GM21526 (cell line): ENCODE measurements around the gene FGFRL1.
"Not testable (repeated sequence)": the region's sequence is repeated elsewhere in the genome, so short reads cannot be mapped to it uniquely, and the experiment has no call there.

ENCODE experiments used
- ATAC-seq: cut with Tn5 transposase; IDR thresholded peaks from one replicate; pipeline ENCODE4 v1.9.1; 2021; ENCODE audit warnings: moderate library complexity; ENCODE audit not compliant: unreplicated experiment, low FRiP score

Gene FGFRL1

DNA sequence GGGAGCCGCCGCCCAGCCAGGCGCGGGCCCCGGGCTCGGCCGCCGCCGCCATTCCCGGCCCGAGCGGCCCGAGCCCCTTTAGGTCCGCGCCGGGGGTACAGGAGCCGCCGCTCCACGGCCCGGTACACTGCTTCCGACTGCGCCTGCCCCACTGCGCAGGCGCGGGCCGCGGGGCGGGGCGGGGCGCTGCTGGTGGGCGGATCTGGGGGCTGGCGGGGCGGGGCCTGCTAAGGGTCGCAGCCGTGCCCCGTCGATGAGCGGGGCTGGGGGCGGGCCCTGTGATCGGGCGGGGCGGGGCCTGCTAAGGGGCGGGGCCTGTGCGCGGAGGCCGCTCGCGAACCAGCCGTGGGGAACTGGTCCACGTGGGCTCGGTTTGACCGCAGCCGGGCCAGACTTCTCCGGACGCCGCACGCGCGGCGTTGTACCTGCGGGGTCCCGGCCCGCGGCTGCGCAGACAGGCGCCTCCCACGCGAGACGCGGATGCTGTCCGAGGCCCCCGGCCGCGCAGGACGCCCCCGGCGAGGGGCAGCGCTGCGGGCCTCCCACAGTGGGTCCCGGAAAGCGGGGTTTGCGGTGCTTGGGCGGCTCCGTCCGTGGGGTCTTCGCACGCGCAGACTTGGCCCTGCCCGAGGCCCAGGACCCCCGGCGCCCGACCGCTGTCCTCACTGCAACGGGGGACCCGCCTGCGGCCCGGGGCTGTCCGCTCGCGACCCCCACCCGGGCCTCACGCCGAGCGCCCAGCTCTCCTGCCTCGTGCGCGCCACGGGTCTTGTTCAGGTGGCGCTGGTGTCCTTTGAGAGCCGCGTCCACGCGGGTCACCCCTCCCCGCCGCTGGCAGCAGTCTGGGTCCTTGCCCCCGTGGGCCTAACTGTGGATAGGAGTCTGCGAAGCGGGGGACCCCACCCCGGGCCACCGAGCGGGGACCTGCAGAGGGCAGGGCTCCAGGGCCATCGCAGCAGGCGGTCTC lies 37.7 kb upstream of the FGFRL1 start, which contains the start of gene DGKQ:
Gene DGKQ (minus strand): TSS at position 139 of the 967 bp plus-strand sequence. CDS start 87 bp downstream, at position 52.
- ATAC-seq: peak; percentile 50

DNA sequence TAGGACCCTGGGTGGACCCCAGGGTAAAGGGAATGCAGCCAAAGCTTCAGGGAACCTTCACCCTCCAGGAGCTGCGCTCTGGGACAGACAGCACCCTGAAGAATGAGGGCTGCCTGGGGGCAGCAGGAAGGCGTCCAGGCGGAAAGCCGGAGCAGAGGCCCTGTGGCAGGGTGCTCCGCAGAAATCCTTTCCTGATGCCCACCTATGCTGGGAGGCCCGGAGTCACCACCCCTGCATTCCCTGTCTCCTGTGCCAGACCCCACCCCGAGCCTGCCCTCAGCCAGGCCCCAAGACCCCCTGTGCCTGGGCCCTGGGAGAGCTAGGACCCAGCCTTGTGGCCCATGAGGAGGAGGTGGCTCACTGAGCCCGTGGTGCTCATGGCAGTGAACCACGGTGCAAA lies 36.8 kb upstream of the FGFRL1 start:
- ATAC-seq: no peak

DNA sequence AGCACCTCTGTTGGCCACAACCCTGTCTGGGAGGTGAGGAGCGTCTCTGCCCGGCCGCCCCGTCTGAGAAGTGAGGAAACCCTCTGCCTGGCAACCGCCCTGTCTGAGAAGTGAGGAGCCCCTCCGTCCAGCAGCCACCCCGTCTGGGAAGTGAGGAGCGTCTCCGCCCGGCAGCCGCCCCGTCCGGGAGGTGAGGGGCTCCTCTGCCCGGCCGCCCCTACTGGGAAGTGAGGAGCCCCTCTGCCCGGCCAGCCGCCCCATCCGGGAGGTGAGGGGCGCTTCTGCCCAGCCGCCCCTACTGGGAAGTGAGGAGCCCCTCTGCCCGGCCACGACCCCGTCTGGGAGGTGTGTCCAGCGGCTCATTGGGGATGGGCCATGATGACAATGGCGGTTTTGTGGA lies 35.4 kb upstream of the FGFRL1 start:
- not testable (repeated sequence) for ATAC-seq

DNA sequence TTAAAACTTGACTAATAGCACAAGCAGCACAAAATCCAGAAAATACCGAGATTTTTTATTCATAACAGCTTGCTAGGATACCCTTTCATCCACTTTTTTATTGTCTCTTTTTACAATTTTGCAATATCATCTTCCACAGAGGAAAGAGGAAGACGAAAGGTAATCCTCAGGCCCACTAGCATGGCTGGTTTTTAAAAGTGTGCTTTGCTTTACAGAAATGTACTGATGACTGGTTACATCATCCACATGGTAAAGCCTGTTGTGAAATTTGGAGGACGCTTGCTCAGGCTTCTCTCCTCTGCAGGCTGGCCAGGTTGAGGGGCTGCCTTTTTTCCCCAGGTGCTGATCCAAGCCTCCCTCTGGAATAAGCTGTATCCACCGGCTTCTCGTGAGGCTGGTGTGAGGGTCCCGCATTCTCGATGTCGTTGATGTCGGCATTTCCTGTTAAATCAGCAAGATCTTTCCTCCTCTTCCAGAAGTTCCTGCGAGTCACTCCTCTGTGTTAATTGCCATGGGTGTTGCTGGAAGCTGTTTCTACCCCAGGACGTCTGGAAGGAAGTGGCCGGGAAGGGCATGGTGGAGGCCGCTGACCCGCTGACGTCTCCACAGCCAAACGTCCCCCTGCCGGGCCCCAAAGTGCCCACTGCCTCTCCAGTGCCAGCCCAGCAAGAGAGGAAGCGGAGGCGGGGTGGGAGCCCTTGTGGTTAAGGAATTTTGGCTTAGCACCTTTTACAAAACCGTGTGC lies 32.3 kb upstream of the FGFRL1 start:
- no peak for ATAC-seq

DNA sequence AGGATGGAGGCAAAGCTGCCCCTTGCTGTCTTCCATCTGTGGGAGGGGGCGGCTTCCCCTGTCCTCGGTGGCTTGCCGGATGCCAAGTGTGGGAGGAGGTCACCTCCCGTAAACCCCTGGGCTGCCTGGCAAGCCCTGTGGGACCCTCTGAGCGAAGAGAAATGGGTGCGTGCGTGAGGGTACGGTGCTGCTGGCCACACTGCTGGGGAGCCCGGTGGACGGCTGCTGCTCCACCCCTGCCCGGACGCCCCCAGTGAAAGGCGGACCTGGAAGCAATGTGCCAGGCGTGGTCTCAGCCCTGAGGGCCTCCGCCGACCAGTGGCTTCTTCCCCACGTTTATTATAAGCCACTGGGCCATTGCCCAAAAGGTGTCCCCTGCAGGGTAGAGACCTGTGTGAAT lies 29.1 kb upstream of the FGFRL1 start:
- no peak for ATAC-seq

DNA sequence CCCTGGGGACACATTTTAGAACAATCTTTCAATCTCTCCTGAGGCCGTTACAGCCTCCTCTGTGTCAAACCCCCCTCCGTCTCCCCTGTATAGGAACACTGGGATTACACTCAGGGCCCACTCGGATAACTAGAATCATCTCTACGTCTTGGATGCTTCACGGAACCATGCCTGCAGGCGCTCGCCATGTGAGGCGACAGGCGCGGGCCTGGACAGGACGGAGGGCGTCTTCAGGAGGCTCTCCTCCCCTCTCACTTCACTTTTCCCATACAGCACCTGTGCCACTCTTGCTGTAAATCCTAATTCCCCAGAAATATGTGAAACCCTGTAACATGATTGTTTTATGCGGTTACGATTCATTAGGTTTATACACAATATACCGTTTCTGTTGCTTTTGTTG lies 28.6 kb upstream of the FGFRL1 start:
- ATAC-seq: no peak

DNA sequence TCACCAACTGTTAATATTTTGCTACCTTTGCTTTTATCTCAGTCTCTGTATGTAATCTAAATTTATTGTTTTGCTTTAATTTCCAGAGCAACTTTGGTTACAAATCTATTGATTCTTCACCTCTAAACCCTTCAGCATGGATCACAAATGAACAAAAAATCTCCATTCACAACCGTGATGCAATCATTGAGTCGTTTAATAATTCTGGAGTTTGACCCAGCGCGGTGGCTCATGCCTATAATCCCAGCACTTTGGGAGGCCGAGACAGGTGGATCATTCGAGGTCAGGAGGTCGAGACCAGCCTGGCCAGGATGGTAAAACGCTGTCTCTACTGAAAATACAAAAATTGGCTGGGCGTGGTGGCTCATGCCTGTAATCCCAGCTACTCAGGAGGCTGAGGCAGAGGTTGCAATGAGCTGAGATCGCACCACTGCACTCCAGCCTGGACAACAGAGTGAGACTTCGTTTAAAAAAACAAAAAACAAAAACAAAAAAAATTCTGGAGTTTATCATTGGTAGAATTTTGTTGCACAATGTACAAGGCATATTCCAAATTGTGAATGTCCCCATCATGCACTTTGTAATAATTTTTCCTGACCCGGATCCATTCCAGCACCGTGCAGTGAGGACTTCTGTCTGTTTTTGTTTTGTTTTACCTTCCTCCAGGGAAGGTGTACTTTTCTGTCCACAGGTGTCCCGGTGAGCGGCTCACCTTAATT lies 26.9 kb upstream of the FGFRL1 start:
- no peak for ATAC-seq

DNA sequence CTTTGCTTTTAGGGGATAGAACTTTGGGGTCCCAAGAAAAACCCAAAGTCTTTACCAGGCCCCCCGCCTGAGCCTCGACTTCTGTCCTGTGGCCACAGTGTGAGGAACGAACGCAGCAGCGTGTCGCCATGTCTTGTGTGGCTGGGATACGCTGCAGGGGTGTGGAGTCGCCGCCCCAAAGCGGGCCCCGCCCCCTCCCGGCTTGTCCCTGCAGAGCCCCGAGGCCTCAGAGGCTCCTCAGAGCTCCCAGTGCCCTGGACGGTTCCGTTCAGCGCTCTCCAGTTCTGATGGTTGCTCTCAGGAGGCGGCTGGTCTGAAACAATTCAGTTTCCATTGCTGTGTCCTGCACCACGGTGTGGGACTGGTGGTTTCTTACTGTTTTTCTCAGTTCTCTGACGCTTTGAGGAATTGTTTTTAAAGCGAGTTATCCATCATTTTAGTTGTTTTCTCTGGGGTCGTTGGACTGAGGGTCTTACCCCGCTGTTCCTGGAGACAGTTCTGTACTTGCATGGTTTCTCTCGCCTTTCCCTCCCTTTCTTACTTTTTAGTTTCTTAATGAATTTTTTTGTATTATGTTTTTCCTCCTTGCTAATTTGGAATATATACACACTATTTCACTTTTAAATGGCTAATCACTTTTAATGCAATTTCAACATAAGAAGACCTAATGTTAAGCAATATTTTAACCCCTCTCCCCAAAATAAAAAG lies 26.1 kb upstream of the FGFRL1 start:
- ATAC-seq: no peak

DNA sequence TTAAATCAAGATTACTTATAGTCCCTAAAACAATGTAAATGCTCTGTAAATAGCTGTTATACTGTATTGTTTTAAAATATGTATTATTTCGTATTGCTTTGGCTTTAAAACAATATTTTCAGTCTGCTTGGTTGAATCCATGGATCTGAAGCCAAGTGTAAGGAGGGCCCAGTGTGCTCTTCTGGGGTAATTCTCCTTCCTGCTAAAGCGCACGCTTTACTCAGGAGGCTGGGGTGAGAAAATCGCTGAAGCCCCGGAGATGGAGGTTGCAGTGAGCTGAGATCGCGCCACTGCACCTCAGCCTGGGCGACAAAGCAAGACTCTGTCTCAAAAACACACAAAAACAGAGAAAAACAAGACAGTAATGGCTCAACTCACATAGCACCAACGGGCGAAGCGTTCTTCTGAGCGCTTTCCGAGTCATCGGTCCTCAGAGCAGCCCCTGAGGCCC lies 25.0 kb upstream of the FGFRL1 start:
- peak; percentile 7 for ATAC-seq

DNA sequence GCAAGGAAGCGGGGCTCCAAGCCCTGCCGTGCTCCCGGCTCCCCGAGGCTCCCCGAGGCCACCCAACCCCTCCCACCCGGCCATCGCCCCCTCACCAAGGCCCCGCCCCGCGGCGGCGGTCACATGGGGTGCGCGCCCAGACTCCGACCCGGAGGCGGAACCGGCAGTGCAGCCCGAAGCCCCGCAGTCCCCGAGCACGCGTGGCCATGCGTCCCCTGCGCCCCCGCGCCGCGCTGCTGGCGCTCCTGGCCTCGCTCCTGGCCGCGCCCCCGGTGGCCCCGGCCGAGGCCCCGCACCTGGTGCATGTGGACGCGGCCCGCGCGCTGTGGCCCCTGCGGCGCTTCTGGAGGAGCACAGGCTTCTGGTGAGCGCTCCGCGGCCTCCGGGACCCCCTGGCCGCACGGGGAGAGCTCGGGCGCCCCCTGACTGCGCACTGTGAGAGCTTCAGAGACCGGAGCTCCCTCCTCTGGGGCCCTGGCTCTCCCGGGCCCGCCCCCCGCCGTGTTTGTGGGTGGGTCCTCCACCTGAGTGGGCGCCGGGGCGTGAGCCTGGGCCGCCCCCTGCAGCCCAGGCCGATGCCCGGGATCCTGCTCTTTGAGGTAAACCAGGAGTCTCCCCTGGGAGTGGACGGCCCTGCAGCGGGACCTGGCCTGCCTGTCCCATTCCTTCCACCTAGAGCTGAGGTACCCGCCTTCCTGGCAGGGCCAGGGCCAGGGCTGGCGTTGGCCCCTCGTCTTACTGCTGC lies 24.4 kb upstream of the FGFRL1 start, which contains the start of gene IDUA:
Gene IDUA (plus strand): TSS at position 166 of the 745 bp plus-strand sequence. CDS start 41 bp downstream, at position 207.
- peak; percentile 70 for ATAC-seq

DNA sequence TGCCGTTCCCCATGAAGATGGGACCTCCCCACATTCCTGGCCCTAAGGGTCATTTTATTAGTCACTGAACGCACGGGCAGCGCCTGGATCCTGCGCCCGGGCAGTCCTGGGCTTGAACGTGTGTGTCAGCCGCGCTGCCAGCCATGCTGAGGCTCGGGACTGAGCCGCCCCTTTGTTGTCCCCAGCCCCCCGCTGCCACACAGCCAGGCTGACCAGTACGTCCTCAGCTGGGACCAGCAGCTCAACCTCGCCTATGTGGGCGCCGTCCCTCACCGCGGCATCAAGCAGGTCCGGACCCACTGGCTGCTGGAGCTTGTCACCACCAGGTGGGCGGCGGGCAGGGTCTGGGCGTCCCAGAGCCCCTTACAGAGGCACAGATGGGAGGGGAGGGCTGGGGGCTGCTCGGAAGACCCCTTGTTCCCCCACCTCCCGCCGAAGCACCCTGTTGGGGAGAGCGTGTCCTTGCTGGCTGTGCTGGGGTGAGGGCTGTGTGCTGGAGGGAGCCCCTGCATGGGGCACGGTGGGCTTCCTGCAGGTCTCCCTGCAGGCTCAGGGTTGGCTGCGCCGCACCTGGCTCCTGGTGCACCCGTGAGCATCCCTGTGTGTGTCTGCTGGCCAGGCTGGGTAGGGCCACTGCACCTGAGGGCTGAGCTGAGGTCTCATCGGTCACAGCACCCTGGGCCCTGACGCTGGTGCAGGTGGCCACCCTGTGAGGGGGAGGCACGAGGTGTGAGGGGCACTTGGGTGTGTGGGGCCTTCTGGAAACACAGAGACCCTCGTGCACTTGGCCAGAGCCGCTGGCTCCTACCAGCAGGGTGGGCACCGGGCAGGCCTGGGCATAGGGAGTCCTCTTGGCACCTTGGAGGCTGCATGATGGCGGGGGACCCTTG lies 23.6 kb upstream of the FGFRL1 start:
- no peak for ATAC-seq

DNA sequence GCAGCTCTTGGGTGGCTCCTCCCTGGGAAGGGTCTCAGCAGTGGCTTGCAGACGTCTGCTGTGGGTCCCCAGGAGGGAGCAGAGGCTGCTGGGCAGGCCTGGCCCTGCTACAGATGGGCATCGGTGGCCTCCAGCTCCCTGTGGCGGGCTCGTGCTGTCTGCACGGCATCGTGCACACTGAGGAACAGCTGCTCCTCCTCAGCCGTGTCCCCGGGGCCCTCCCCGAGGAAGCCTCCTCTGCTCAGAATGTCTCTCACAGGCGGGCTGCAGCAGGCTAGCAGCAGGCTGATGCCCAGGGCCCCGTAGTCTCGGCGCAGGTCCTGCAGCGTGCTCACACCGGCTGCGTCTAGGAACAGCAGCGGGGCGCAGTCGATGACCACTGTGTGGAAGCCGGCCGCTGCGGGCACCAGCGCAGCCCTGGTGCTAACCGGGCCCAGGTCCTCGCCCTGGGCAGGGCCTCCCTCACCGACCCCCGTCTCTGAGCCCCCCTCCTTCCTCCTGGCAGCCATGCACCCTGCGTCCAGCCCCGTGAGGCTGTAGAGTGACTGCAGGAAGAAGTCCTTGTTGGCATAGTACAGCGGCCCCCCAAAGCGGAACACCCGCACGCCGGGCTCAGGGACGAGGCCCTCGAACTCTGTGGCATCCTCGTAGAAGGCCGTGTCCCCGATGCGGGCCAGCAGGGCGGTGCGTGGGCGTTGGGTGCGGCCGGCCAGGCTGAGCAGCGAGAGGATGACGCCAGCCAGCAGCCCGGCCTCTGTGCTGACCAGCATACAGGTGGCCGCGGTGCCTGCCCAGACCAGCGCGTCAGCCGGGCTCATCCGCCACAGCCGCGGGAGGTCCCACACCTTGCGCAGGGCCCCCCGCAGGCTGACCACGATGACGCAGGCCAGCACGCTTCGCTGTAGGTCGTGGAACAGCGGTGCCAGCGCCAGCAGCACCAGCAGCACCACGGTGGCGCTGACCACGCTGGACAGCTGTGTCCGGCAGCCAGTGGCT lies 22.4 kb upstream of the FGFRL1 start:
- no peak for ATAC-seq

DNA sequence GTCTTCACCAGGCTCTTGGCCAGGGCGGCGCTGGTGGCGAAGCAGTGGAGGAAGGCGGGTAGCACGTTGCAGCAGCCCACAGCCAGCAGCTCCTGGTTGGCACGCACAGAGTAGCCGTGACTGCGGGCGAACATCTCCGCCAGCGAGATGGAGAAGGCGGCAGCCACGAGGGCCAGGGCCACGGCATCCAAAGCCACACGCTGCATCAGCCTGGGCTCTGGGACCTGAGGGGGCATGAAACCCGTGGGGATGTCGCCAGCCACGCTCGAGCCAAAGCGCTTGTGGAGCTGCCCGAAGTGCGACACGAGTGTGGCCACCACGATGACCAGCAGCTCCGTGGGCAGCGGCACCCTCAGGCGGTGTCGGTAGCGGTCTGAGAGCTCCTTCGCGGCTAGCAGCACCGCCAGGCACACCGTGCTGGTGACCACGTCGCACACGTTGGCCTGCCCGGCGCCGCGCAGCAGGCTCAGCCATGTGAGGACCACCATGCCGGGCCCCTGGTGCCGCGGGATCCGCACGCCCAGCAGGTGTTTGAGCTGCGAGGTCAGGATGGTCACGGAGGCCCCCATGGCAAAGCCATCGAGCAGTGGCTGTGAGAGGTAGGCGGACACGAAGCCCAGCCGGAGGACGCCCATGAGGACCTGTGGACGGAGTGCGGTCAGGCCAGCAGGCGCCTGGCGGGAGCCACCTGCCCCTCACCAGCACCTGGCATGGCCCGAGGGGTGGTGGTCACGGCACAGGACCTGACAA lies 21.5 kb upstream of the FGFRL1 start:
- ATAC-seq: no peak

DNA sequence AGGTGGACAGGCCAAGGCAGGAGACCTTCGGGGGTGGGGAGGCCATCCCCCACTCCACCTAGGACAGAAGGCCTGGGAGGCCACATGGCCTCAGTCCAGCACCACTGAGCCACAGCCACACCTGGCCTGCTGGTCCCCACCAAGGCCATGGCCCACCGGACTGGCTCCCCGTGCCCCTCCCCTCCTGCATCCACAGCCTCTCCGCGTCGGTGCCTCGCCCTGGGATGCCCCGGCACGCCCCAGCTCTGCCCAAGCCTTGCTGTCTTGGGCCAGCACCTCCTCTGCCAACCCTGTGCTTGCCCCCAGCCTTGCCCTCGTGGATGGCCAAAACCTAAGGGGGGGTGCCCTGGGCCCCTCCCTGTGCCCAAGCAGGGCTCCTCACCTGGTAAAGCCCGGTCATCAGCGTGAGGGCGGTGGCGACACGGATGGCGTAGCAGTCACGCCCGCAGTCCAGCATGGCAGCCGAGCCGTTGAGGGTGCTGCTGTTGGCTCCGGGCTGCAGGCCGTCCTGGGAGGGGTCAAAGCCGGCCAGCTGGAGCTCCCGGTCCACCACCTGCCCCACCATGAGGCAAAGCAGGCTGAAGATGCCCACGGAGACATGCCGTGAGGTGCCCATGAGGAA lies 20.6 kb upstream of the FGFRL1 start:
- ATAC-seq: no peak

DNA sequence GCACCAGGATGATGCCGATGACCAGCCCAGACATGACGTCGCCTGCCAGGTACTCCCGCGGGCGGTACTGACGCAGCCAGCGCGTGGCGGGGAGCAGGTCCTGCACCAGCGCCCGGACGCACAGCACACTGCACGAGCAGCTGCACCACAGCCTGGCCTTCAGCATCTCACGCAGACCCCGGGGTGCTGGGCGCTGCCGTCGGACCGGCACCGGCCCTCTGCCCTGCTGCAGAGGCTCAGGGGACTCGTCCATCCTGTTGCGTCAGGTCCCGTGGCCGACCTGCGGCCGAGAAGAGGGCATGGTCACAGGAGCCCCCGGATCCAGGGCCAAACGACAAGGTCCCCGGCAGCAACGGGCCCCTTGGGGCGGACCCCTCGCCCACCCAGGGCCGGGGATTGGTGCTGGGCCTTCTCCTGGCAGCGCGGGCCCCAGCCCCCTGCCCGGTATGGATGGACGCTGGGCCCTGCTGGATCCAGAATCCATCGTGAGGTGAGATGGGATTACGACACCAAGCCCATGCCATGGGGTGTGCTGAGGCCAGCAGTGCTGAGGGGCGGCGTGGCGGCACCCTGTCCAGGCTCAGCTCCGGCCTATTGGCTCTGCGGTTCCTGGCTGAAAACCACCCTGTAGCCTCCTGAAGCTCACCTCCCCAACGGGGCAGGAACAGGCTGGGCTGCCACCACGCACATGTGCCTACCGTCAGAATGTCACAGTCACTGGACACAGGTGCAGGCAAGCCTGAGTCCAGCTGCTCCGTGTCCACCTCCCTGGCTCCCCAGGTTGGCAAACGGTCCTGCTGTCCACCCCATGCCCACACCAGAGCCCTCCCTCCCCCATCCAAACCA lies 19.8 kb upstream of the FGFRL1 start:
- ATAC-seq: no peak
